ENCODE data around the gene ATP6V0C. TPM values are rescaled to one million over a fixed set of nuclear protein-coding genes. Genes with fewer than 3 reads are reported as not detected.

Gene ATP6V0C
- total RNA-seq, 1 experiment from 2014 or later, result 147 TPM

- no peak for DNase-seq (ENCODE audit: low read depth)
Observed at GRCh38 chr16:2490190-2491105, 23.3 kb upstream of the ATP6V0C start.

GRCh38 chr16:2492292-2492691 is 21.5 kb upstream of the ATP6V0C start:
- no peak for DNase-seq (ENCODE audit: low read depth)

- DNase-seq (ENCODE audit: low read depth), result no peak
Observed at GRCh38 chr16:2493605-2494004, 20.1 kb upstream of the ATP6V0C start.

GRCh38 chr16:2494616-2495015 is 19.1 kb upstream of the ATP6V0C start:
- no peak for DNase-seq (ENCODE audit: low read depth)

- no peak for DNase-seq (ENCODE audit: low read depth)
Observed at GRCh38 chr16:2495041-2495440, 18.7 kb upstream of the ATP6V0C start.

- no peak for DNase-seq (ENCODE audit: low read depth)
Observed at GRCh38 chr16:2496223-2497115, 17.3 kb upstream of the ATP6V0C start.

- no peak for DNase-seq (ENCODE audit: low read depth)
Observed at GRCh38 chr16:2497116-2497630, 16.6 kb upstream of the ATP6V0C start.

- no peak for DNase-seq (ENCODE audit: low read depth)
Observed at GRCh38 chr16:2497695-2498484, 15.9 kb upstream of the ATP6V0C start.

- DNase-seq (ENCODE audit: low read depth), result no peak
Observed at GRCh38 chr16:2498531-2499253, 15.1 kb upstream of the ATP6V0C start.

- no peak for DNase-seq (ENCODE audit: low read depth)
Observed at GRCh38 chr16:2499454-2499853, 14.3 kb upstream of the ATP6V0C start.

- no peak for DNase-seq (ENCODE audit: low read depth)
Observed at GRCh38 chr16:2499890-2500429, 13.8 kb upstream of the ATP6V0C start.

GRCh38 chr16:2500430-2500917 is 13.3 kb upstream of the ATP6V0C start:
- no peak for DNase-seq (ENCODE audit: low read depth)

GRCh38 chr16:2500918-2501750 is 12.6 kb upstream of the ATP6V0C start:
- DNase-seq (ENCODE audit: low read depth), result peak; percentile 72

- DNase-seq (ENCODE audit: low read depth), result no peak
Observed at GRCh38 chr16:2501946-2502895, 11.5 kb upstream of the ATP6V0C start.

GRCh38 chr16:2505695-2506094 is 8.1 kb upstream of the ATP6V0C start:
- DNase-seq (ENCODE audit: low read depth), result no peak

GRCh38 chr16:2507052-2507659 is 6.6 kb upstream of the ATP6V0C start:
- no peak for DNase-seq (ENCODE audit: low read depth)

- no peak for DNase-seq (ENCODE audit: low read depth)
Observed at GRCh38 chr16:2507665-2508064, 6.1 kb upstream of the ATP6V0C start.
